Loucy (cell line): ENCODE results near the gene TPRX1.
A peak's percentile ranks its signal among the peaks of the same experiment; 100 is the strongest.

Experiments used
- H2AFZ ChIP-seq: fragments of 200-600 bp; sonication (generic); 2 replicates; pipeline ENCODE4 v1.6.0; 2016; ENCODE audit warnings: antibody characterized with exemption, mild to moderate bottlenecking, low read length, moderate library complexity
- H3F3A ChIP-seq: fragments of 200-600 bp; 2 replicates; pipeline ENCODE4 v1.6.0; 2016; ENCODE audit warnings: antibody characterized with exemption, low read depth, mild to moderate bottlenecking
- H3K27me3 ChIP-seq: fragments of 200-600 bp; sonication (generic); 2 replicates; pipeline ENCODE4 v1.6.1; 2014; ENCODE audit warnings: low read length, mild to moderate bottlenecking; ENCODE audit not compliant: insufficient read depth, poor library complexity, severe bottlenecking
- H3K36me3 ChIP-seq: fragments of 200-600 bp; sonication (generic); 2 replicates; pipeline ENCODE4 v1.6.1; 2016; ENCODE audit warnings: low read length; ENCODE audit not compliant: insufficient read depth
- H3K4me1 ChIP-seq: fragments of 200-600 bp; sonication (generic); 2 replicates; pipeline ENCODE4 v1.5.1; 2014; ENCODE audit warnings: low read length, mild to moderate bottlenecking; ENCODE audit not compliant: insufficient read depth, poor library complexity, severe bottlenecking
- H3K4me2 ChIP-seq: fragments of 200-600 bp; sonication (generic); 2 replicates; pipeline ENCODE4 v1.6.0; 2014; ENCODE audit warnings: antibody characterized with exemption, low read length, low read depth, mild to moderate bottlenecking; ENCODE audit not compliant: poor library complexity, severe bottlenecking
- H3K4me3 ChIP-seq: fragments of 200-600 bp; sonication (generic); 2 replicates; pipeline ENCODE4 v1.5.1; 2014; ENCODE audit warnings: low read length, mild to moderate bottlenecking, mixed read lengths; ENCODE audit not compliant: poor library complexity, severe bottlenecking
- H3K79me2 ChIP-seq: fragments of 200-600 bp; sonication (generic); 2 replicates; pipeline ENCODE4 v1.6.1; 2014; ENCODE audit warnings: low read length; ENCODE audit not compliant: insufficient read depth
- H3K9ac ChIP-seq: fragments of 200-600 bp; sonication (generic); 2 replicates; pipeline ENCODE4 v1.6.0; 2014; ENCODE audit warnings: mild to moderate bottlenecking, low read depth, low read length, moderate library complexity; ENCODE audit not compliant: poor library complexity, severe bottlenecking
- H3K9me2 ChIP-seq: fragments of 200-600 bp; sonication (generic); replicated peaks from 2 replicates; pipeline ENCODE4 v1.6.1; 2016; ENCODE audit warnings: low read depth, low read length, mixed read lengths
- H3K9me3 ChIP-seq: fragments of 200-600 bp; sonication (generic); 2 replicates; pipeline ENCODE4 v1.6.1; 2014; ENCODE audit warnings: mild to moderate bottlenecking, antibody characterized with exemption, low read length, low read depth; ENCODE audit not compliant: insufficient read depth
- H4K20me1 ChIP-seq: fragments of 200-600 bp; sonication (generic); 2 replicates; pipeline ENCODE4 v1.6.0; 2014; ENCODE audit warnings: antibody characterized with exemption, low read length, mild to moderate bottlenecking; ENCODE audit not compliant: insufficient read depth, poor library complexity, severe bottlenecking
- CTCF ChIP-seq: fragments of 200-600 bp; sonication (generic); conservative IDR thresholded peaks from 2 replicates; pipeline ENCODE4 v1.5.1; 2014; ENCODE audit warnings: mild to moderate bottlenecking, antibody characterized with exemption, low read length
- EZH2phosphoT487 ChIP-seq: fragments of 200-600 bp; IDR thresholded peaks from 2 replicates; pipeline ENCODE4 v1.6.1; 2018; ENCODE audit warnings: antibody characterized with exemption, mild to moderate bottlenecking, moderate library complexity, borderline replicate concordance

The TPRX1 gene

GRCh38 chr19:47754206-47755064, 49.9 kb downstream of the TPRX1 start:
- Histone ChIP-seq H3F3A (no peaks in the 10 kb centered on the region), H3K4me3 (no peak overlapping the region), H3K36me3 (peaks cover 84% of the 10 kb centered on the region), H3K4me1 (peaks cover 44% of the 10 kb centered on the region), H2AFZ (no peak overlapping the region), H3K9me3 (no peaks in the 10 kb centered on the region), H3K27me3 (no peaks in the 10 kb centered on the region), H3K9me2 (no peaks in the 10 kb centered on the region), H3K79me2 (peaks cover 55% of the 10 kb centered on the region), H3K9ac (peak overlapping the region; percentile 76), H4K20me1 (peaks cover 12% of the 10 kb centered on the region), H3K4me2 (peak overlapping the region; percentile 76)
- TF ChIP-seq EZH2phosphoT487 (no peak), CTCF (no peak)

- Histone ChIP-seq H3K79me2 (peaks cover 73% of the 10 kb centered on the region), H3K27me3 (no peaks in the 10 kb centered on the region), H3K4me1 (peaks cover 60% of the 10 kb centered on the region), H2AFZ (no peak overlapping the region), H3K36me3 (peaks cover 75% of the 10 kb centered on the region), H3K9me3 (no peaks in the 10 kb centered on the region), H3F3A (peaks cover 6% of the 10 kb centered on the region; the same call in 1 of the 2 replicates), H3K9me2 (no peaks in the 10 kb centered on the region), H3K4me2 (peak overlapping the region; percentile 76), H3K4me3 (peak overlapping the region; percentile 61), H4K20me1 (peaks cover 12% of the 10 kb centered on the region), H3K9ac (peak overlapping the region; percentile 76)
- TF ChIP-seq EZH2phosphoT487: no peak
- TF ChIP-seq CTCF: no peak
These were observed 51.7 kb downstream of the TPRX1 start for GRCh38 chr19:47752440-47753211.
